A673 (cell line): ENCODE measurements around the gene PRKCH.

Source experiments
- EZH2 ChIP-seq: fragments of 200-600 bp; sonication (generic); IDR thresholded peaks from 2 replicates; pipeline ENCODE4 v1.6.1; 2017; ENCODE audit warnings: borderline replicate concordance, low read depth, mild to moderate bottlenecking, mixed read lengths, antibody characterized with exemption, low read length; ENCODE audit not compliant: poor library complexity, severe bottlenecking
- TF ChIP-seq, protein P1 (sequence below): fragments of 300-800, 200-600 bp; sonication (generic); conservative IDR thresholded peaks from 2 replicates; pipeline ENCODE4 v1.5.1; 2017; ENCODE audit warnings: low read depth, mild to moderate bottlenecking, antibody characterized with exemption, low read length, moderate library complexity, mixed read lengths

DNA sequence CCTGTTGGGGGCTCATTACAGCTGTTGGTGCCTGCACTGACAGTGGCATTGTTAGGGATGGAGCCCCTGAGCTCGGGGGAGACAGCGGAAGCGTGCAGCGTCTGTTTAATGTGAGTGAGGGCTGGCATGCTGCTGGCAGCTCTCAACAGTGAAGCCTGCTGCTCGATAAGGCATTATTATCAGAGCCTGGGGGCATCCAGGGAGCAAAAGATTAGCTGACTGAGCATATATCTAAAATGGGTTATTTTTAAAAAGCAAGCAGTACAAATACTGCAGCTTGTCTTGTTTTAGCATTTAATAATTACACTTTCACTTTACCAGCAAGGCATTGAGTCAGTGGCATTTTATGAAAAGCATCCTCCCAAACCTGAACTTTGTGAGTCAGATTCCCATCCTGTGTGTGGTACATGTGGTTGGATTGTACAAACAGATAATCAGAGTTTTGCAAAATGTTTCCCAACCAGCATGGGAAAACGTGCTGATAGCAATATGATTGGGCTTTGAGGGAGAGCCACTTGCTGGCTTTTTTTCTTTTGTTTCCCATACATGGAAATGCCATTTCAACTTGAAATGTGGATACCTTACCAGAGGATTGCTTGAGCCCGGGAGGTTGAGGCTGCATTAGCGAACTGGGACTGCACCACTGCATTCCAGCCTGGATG is 150.8 kb downstream of the PRKCH start:
- TF ChIP-seq, protein P1, sequence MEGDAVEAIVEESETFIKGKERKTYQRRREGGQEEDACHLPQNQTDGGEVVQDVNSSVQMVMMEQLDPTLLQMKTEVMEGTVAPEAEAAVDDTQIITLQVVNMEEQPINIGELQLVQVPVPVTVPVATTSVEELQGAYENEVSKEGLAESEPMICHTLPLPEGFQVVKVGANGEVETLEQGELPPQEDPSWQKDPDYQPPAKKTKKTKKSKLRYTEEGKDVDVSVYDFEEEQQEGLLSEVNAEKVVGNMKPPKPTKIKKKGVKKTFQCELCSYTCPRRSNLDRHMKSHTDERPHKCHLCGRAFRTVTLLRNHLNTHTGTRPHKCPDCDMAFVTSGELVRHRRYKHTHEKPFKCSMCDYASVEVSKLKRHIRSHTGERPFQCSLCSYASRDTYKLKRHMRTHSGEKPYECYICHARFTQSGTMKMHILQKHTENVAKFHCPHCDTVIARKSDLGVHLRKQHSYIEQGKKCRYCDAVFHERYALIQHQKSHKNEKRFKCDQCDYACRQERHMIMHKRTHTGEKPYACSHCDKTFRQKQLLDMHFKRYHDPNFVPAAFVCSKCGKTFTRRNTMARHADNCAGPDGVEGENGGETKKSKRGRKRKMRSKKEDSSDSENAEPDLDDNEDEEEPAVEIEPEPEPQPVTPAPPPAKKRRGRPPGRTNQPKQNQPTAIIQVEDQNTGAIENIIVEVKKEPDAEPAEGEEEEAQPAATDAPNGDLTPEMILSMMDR, result no peak
- TF ChIP-seq EZH2, result no peak
